ENCODE measurements around the gene TENT4A. TPM values are rescaled to one million over a fixed set of nuclear protein-coding genes. Genes with fewer than 3 reads are reported as not detected.
A peak's percentile ranks its signal among the peaks of the same experiment; 100 is the strongest.

Gene TENT4A
- total and polyA plus RNA-seq, 4 donors: 4.1 to 37.0 (median 23.0) TPM

DNA sequence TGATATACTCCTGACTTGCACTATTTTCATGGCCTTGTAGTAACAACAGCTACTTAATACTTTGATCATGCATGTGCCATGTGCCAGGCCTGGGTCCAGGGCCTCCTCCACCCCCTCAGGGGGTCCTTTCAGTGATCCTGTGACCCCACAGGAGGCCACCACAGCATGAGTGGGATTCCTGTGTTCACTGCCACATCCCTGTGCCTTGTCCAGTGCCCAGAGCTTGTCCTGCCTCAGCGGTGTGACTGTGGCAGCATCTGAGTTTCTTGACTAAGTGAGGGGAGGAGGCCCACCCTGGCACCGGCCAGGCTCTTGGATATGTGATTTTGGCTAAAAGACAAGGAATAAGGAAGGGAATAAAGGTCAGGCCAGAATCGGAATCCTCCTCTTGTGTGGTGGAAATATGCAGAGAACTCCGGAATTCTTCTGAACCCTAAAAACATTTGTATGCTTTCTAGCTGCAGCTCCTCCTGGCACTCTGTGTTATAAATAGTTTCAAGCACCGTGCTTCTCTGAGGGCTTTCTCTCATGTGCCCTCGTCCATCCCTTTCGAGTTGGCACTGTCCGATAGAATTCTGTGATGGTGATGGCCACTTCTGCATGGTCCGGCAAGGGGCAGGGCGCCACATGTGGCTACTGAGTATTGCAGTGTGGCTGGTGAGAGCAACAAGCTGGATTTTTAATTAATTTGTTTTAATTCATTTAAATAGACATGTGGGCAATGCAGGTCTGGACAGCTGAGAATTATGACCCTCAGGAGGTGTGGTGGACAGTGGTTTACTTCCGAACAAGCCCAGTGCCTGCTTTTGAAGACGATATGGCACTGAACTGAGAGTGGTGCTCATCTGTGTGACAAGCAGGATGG lies 31.8 kb downstream of the TENT4A start:
- no peak for ATAC-seq (ENCODE audit: low FRiP score)
- no peak for DNase-seq
- 62 to 67% methylated on average over 12 of the region's 12 CpGs for WGBS, 2 donors
- no peaks in the 10 kb centered on the region for H3K9me3 ChIP-seq (ENCODE audit: control insufficient read depth, low read length)
- intact Hi-C loops (cut with DNase I): loop anchor here in 1 of 2 donors (5.0 kb wide), 1 partner anchor 113 kb away; the partner anchor contains the start of genes NSUN2 and SRD5A1
- no peak overlapping the region for H3K4me3 ChIP-seq (ENCODE audit: low read length in 2 of 2)
- H3K36me3 ChIP-seq (ENCODE audit: control insufficient read depth in 1 of 2, insufficient read depth in 2 of 2, low read length in 1 of 2): peaks cover 0 to 3% of the 10 kb centered on the region in 2 donors
- H3K27me3 ChIP-seq (ENCODE audit: control insufficient read depth in 1 of 2, insufficient read depth in 2 of 2, low read length in 1 of 2): no peaks in the 10 kb centered on the region
- H3K27ac ChIP-seq (ENCODE audit: low read depth in 1 of 2, low read length in 2 of 2): no peak overlapping the region
- no peaks in the 10 kb centered on the region for H3K4me1 ChIP-seq (ENCODE audit: control insufficient read depth in 1 of 2, insufficient read depth in 2 of 2, low read length in 2 of 2)

DNA sequence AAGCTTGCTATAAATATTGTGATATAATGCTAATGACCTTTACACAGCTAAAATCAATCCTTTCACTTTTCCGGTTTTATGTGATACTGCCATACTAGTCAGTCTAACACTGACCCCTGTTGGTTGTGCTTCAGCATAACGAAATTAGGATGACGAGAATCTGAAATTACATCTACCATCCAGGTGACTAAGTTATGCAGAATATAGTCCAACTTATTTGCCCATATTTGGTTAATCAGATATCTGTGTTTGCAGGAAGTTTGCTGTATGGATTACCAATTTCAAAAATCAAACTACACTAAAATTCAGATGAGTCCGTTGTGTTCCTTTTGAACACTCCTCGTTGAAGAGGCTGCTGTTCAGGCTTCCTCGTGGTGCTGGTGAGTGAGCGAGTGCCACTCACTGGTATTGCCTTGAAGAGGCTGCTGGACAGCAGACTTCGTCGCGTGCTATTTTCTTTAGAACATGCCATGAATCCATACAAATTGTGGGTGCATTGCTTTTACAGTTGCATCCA lies 32.5 kb downstream of the TENT4A start:
- DNase-seq: no peak

GRCh38 chr5:6746244-6746643 lies 33.0 kb downstream of the TENT4A start:
- Histone ChIP-seq H3K4me1 (ENCODE audit: control insufficient read depth in 1 of 2, insufficient read depth in 2 of 2, low read length in 2 of 2) (no peaks in the 10 kb centered on the region), H3K36me3 (ENCODE audit: control insufficient read depth in 1 of 2, insufficient read depth in 2 of 2, low read length in 1 of 2) (peaks cover 3 to 6% of the 10 kb centered on the region in 2 donors), H3K27ac (ENCODE audit: low read depth in 1 of 2, low read length in 2 of 2) (no peak overlapping the region), H3K27me3 (ENCODE audit: control insufficient read depth in 1 of 2, insufficient read depth in 2 of 2, low read length in 1 of 2) (no peaks in the 10 kb centered on the region), H3K4me3 (ENCODE audit: low read length in 2 of 2) (no peak overlapping the region), H3K9me3 (ENCODE audit: control insufficient read depth, low read length) (no peaks in the 10 kb centered on the region)
- DNase-seq (no peak), ATAC-seq (ENCODE audit: low FRiP score) (no peak)
- WGBS, 2 donors: 87 to 88% methylated on average over 9 of the region's 9 CpGs
- intact Hi-C loops (cut with DNase I): loop anchor here in 1 of 2 donors (2.0 kb wide), 1 partner anchor 113 kb away; the partner anchor contains the start of genes NSUN2 and SRD5A1

More for the DNA sequence above, 32.5 kb downstream of the TENT4A start:
- H3K27ac ChIP-seq (ENCODE audit: low read depth in 1 of 2, low read length in 2 of 2): no peak overlapping the region
- WGBS, 2 donors: 58 to 59% methylated on average over 10 of the region's 10 CpGs
- peak; percentile 39 for ATAC-seq (ENCODE audit: low FRiP score)
- H3K9me3 ChIP-seq (ENCODE audit: control insufficient read depth, low read length): no peaks in the 10 kb centered on the region
- no peak overlapping the region for H3K4me3 ChIP-seq (ENCODE audit: low read length in 2 of 2)
- H3K4me1 ChIP-seq (ENCODE audit: control insufficient read depth in 1 of 2, insufficient read depth in 2 of 2, low read length in 2 of 2): no peaks in the 10 kb centered on the region
- H3K36me3 ChIP-seq (ENCODE audit: control insufficient read depth in 1 of 2, insufficient read depth in 2 of 2, low read length in 1 of 2): peaks cover 3% of the 10 kb centered on the region in 2 donors
- no peaks in the 10 kb centered on the region for H3K27me3 ChIP-seq (ENCODE audit: control insufficient read depth in 1 of 2, insufficient read depth in 2 of 2, low read length in 1 of 2)
- intact Hi-C loops (cut with DNase I): loop anchor here in 1 of 2 donors (2.0 kb wide), 1 partner anchor 113 kb away; the partner anchor contains the start of genes NSUN2 and SRD5A1

DNA sequence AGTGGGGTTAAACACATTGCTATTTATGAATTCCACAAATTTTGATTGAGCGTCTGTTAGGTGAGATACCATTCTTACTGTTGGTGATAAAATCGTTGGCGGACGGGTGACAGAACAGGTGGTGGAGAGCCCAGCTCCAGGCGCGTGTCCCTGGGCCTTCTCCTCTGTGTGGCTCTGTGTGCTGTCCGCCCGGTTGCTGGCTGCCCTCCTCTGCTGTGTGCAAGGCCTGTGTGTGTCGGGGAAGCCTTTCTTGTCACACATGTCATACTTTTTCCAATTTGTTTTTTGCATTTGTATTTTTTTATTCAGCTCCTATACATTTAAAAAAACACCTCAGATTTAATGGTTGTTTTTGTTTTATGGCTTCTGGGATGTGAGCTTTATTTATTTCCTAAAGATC lies 33.9 kb downstream of the TENT4A start:
- ATAC-seq (ENCODE audit: low FRiP score): no peak
- no peaks in the 10 kb centered on the region for H3K27me3 ChIP-seq (ENCODE audit: control insufficient read depth in 1 of 2, insufficient read depth in 2 of 2, low read length in 1 of 2)
- intact Hi-C loops (cut with DNase I): loop anchor here in 1 of 2 donors (2.0 kb wide), 1 partner anchor 114 kb away; the partner anchor contains the start of genes NSUN2 and SRD5A1
- peaks cover 3 to 7% of the 10 kb centered on the region in 2 donors for H3K36me3 ChIP-seq (ENCODE audit: control insufficient read depth in 1 of 2, insufficient read depth in 2 of 2, low read length in 1 of 2)
- H3K9me3 ChIP-seq (ENCODE audit: control insufficient read depth, low read length): no peaks in the 10 kb centered on the region
- H3K4me3 ChIP-seq (ENCODE audit: low read length in 2 of 2): no peak overlapping the region
- no peak for DNase-seq
- H3K27ac ChIP-seq (ENCODE audit: low read depth in 1 of 2, low read length in 2 of 2): no peak overlapping the region
- no peaks in the 10 kb centered on the region for H3K4me1 ChIP-seq (ENCODE audit: control insufficient read depth in 1 of 2, insufficient read depth in 2 of 2, low read length in 2 of 2)
- 82 to 88% methylated on average over 9 of the region's 9 CpGs for WGBS, 2 donors

DNA sequence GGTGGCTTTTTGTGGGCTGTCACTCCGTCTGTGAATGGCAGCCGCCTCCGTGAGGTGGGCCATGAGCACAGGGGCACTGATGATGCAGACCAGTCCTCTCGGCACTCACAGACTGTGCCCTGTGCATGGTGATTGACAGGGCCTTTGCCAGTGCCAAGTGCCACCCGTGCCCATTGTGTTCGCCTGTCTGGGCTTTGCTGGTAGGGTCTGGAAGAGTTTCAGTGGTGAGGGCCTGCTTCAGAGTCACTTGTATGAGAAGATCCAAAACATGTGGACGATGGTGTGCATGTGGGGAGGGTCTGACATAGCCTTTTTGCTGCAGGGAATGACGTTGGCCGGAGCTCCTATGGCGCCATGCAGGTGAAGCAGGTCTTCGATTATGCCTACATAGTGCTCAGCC lies 34.9 kb downstream of the TENT4A start:
- Histone ChIP-seq H3K4me3 (ENCODE audit: low read length in 2 of 2) (no peak overlapping the region), H3K27ac (ENCODE audit: low read depth in 1 of 2, low read length in 2 of 2) (no peak overlapping the region), H3K36me3 (ENCODE audit: control insufficient read depth in 1 of 2, insufficient read depth in 2 of 2, low read length in 1 of 2) (peaks cover 3 to 10% of the 10 kb centered on the region in 2 donors), H3K9me3 (ENCODE audit: control insufficient read depth, low read length) (no peaks in the 10 kb centered on the region), H3K27me3 (ENCODE audit: control insufficient read depth in 1 of 2, insufficient read depth in 2 of 2, low read length in 1 of 2) (no peaks in the 10 kb centered on the region), H3K4me1 (ENCODE audit: control insufficient read depth in 1 of 2, insufficient read depth in 2 of 2, low read length in 2 of 2) (no peaks in the 10 kb centered on the region)
- ATAC-seq (ENCODE audit: low FRiP score) (no peak), DNase-seq (no peak)
- intact Hi-C loops (cut with DNase I): no loop called here
- 65 to 70% methylated on average over 11 of the region's 11 CpGs for WGBS, 2 donors

DNA sequence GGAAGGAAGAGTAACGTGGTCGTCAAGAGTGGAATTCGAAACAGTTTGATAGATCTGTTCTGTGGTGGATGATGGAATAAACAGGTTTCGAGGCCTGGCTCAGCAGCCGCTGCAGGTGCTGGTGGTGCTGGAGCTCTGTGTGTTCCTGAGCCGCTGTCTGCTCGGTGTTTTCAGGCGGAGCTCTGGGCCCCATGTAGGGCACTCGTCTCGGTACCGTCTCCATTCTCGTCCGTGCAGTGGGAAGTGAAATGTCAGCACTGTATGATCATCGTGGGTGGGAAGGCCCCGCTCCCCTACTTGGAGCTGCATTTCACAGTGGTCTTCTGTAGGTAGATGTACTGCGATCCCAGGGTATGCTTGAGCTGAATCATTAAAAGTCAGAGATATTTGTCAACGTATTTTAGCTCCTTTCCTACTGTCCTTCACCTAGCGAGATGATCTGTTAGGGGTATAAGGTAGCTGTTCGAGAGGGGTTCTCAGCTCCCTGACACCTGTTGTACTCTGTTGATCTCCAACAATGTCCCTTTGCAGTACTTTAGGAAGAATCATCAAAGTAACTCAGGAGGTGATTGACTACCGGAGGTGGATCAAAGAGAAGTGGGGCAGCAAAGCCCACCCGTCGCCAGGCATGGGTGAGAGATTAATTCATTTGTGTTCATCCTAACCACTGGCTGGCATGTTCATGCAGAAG lies 35.9 kb downstream of the TENT4A start:
- Histone ChIP-seq H3K27ac (ENCODE audit: low read depth in 1 of 2, low read length in 2 of 2) (no peak overlapping the region), H3K9me3 (ENCODE audit: control insufficient read depth, low read length) (no peaks in the 10 kb centered on the region), H3K36me3 (ENCODE audit: control insufficient read depth in 1 of 2, insufficient read depth in 2 of 2, low read length in 1 of 2) (peaks cover 3 to 12% of the 10 kb centered on the region in 2 donors), H3K4me1 (ENCODE audit: control insufficient read depth in 1 of 2, insufficient read depth in 2 of 2, low read length in 2 of 2) (no peaks in the 10 kb centered on the region), H3K4me3 (ENCODE audit: low read length in 2 of 2) (no peak overlapping the region), H3K27me3 (ENCODE audit: control insufficient read depth in 1 of 2, insufficient read depth in 2 of 2, low read length in 1 of 2) (no peaks in the 10 kb centered on the region)
- WGBS, 2 donors: 84 to 86% methylated on average over 22 of the region's 22 CpGs
- intact Hi-C loops (cut with DNase I): no loop called here
- DNase-seq (no peak), ATAC-seq (ENCODE audit: low FRiP score) (no peak)

DNA sequence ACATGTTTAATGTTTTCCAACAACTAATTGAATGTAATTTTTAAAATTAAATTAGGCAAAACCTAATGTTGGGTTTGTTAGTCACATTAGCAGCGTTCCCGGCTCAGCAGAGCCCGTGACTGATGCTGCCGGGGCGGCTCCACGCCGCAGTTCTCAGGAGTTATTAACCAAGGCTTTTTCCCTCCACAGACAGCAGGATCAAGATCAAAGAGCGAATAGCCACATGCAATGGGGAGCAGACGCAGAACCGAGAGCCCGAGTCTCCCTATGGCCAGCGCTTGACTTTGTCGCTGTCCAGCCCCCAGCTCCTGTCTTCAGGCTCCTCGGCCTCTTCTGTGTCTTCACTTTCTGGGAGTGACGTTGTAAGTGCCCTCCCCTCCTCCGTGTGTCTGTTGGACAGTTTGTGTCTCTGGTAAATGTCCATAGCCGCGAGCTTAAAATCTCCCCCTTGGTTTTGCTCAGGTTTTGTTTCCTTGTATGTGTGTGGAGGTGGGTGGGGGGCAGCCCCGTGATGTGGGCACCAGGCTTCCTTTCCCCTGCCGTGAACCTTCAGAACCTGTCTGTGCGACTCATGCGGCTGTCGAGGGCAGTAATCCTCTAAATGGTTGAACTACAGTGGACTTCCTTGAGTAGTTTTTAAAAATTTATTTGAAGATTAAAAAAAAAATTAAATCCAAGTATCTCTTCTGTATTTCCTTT lies 37.1 kb downstream of the TENT4A start:
- no peak for ATAC-seq (ENCODE audit: low FRiP score)
- no peaks in the 10 kb centered on the region for H3K9me3 ChIP-seq (ENCODE audit: control insufficient read depth, low read length)
- DNase-seq: no peak
- H3K27me3 ChIP-seq (ENCODE audit: control insufficient read depth in 1 of 2, insufficient read depth in 2 of 2, low read length in 1 of 2): no peaks in the 10 kb centered on the region
- H3K27ac ChIP-seq (ENCODE audit: low read depth in 1 of 2, low read length in 2 of 2): no peak overlapping the region
- peaks cover 3 to 12% of the 10 kb centered on the region in 2 donors for H3K36me3 ChIP-seq (ENCODE audit: control insufficient read depth in 1 of 2, insufficient read depth in 2 of 2, low read length in 1 of 2)
- 87 to 89% methylated on average over 23 of the region's 23 CpGs for WGBS, 2 donors
- no peak overlapping the region for H3K4me3 ChIP-seq (ENCODE audit: low read length in 2 of 2)
- intact Hi-C loops (cut with DNase I): no loop called here
- no peaks in the 10 kb centered on the region for H3K4me1 ChIP-seq (ENCODE audit: control insufficient read depth in 1 of 2, insufficient read depth in 2 of 2, low read length in 2 of 2)

DNA sequence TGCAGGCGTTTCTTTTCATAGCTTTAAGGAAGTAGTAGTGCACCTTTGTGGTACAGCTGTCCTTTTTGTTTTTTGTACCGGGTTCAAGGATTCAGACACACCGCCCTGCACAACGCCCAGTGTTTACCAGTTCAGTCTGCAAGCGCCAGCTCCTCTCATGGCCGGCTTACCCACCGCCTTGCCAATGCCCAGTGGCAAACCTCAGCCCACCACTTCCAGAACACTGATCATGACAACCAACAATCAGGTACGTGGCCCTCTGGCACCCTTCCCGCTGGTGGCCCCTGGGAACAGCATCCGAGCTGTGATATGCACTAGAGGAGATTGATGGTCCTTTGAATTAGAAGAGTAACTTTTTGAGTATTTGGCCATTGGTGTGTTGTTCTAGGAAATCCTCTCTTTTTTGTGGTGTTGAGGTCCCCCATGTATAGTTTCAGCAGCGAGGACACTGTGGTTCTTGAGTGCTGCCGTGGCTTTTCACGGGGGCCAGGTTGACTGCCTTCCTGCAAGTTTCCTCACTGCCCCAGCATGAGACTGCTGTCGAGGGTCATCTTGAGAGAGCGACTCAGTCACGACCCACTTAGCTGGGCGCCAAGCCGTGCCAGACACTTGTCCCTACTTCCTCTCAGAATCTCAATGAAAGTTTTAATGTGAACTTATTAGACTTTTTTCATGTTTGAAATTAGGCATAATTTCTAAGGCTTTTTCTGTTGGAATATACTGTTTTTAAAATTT lies 37.9 kb downstream of the TENT4A start:
- 91 to 93% methylated on average over 18 of the region's 18 CpGs for WGBS, 2 donors
- Histone ChIP-seq H3K27me3 (ENCODE audit: control insufficient read depth in 1 of 2, insufficient read depth in 2 of 2, low read length in 1 of 2) (no peaks in the 10 kb centered on the region), H3K36me3 (ENCODE audit: control insufficient read depth in 1 of 2, insufficient read depth in 2 of 2, low read length in 1 of 2) (peaks cover 3 to 12% of the 10 kb centered on the region in 2 donors), H3K4me3 (ENCODE audit: low read length in 2 of 2) (no peak overlapping the region), H3K9me3 (ENCODE audit: control insufficient read depth, low read length) (no peaks in the 10 kb centered on the region), H3K4me1 (ENCODE audit: control insufficient read depth in 1 of 2, insufficient read depth in 2 of 2, low read length in 2 of 2) (no peaks in the 10 kb centered on the region), H3K27ac (ENCODE audit: low read depth in 1 of 2, low read length in 2 of 2) (no peak overlapping the region)
- ATAC-seq (ENCODE audit: low FRiP score) (no peak), DNase-seq (no peak)
- intact Hi-C loops (cut with DNase I): no loop called here

All from aorta (tissue), 5 donors.